GM06990 (cell line): ENCODE data around the gene NCOA5.

Experiments used
- DNase-seq: peaks from one replicate; pipeline ENCODE4 v3.0.0-alpha.2; 2011; ENCODE audit not compliant: insufficient read length; ENCODE audit errors: extremely low read depth
- H3K27me3 ChIP-seq: replicated peaks from 2 replicates; pipeline ENCODE4 v1.6.0; 2011; ENCODE audit warnings: low read length; ENCODE audit not compliant: control insufficient read depth, insufficient read depth
- H3K36me3 ChIP-seq: 2 replicates; pipeline ENCODE4 v1.5.1; 2011; ENCODE audit warnings: low read length; ENCODE audit not compliant: control insufficient read depth, insufficient read depth
- H3K4me3 ChIP-seq: replicated peaks from 2 replicates; pipeline ENCODE4 v1.5.1; 2011; ENCODE audit warnings: low read depth, mild to moderate bottlenecking, control low read depth, low read length
- CTCF ChIP-seq: IDR thresholded peaks from 2 replicates; pipeline ENCODE4 v1.5.1; 2011; ENCODE audit warnings: low read length, control low read depth, mild to moderate bottlenecking, inconsistent platforms; ENCODE audit not compliant: insufficient read depth, poor library complexity, severe bottlenecking

Gene NCOA5

DNA sequence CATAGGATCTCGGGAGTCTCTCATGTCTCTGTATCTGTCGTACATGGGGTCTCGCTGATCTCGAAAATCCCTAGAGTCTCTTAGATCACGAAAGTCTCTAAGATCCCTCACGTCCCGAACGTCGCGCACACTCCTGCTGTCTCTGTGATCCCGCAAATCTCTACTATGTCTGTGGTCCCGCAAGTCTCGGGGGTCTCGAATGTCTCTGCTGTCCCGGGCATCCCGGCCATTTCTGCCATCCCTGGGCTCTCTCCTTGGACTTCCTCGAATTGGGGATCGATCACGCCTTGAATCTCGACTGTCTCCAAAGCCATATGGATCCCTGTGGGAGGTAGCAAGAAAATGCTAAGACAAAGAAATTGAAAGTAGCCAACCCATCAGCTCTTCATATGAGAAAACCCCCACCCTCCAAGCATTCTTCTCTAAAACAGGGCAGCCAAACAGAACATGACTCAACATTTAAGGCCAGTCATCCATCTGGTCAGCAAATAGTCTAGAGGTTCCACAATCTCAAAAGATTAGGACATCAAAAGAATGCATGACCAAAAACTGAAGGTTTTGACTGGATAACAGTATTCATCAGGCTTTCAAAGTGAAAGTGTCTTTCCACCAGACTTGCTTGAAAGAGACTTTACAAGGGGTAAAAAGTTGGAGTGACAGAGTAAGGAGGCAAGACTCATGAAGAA, 19.4 kb downstream of the NCOA5 start:
- no peak overlapping the region for H3K4me3 ChIP-seq
- no peaks in the 10 kb centered on the region for H3K27me3 ChIP-seq
- no peak for TF ChIP-seq CTCF
- no peak for DNase-seq
- peaks cover 16% of the 10 kb centered on the region for H3K36me3 ChIP-seq

DNA sequence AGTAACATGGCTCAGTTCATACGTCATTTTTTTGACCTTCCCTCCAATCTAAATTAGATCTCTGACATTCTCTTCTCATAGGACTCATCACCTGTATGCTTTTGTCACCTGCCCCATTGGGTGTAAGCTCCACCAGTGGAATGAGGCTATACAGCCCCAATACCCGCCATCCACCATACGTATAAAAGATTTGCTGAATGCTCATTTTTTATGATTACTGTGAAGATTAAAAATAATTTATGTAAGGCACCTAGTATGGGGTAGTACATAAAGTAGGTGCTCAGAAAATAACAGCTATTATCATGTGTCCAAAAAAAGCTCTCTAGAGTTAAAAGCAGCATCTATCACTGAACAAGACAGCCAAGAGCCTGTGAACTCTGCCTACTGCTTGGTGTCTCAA, 24.1 kb downstream of the NCOA5 start:
- H3K27me3 ChIP-seq, result no peaks in the 10 kb centered on the region
- DNase-seq, result no peak
- H3K36me3 ChIP-seq, result peaks cover 41% of the 10 kb centered on the region
- no peak for TF ChIP-seq CTCF
- no peak overlapping the region for H3K4me3 ChIP-seq

GRCh38 chr20:46065006-46065405, 24.8 kb downstream of the NCOA5 start:
- H3K4me3 ChIP-seq, result no peak overlapping the region

GRCh38 chr20:46063652-46064054, 26.1 kb downstream of the NCOA5 start:
- Histone ChIP-seq H3K27me3 (no peaks in the 10 kb centered on the region), H3K36me3 (peaks cover 44% of the 10 kb centered on the region), H3K4me3 (no peak overlapping the region)
- DNase-seq, result no peak
- no peak for TF ChIP-seq CTCF

More at GRCh38 chr20:46065006-46065405, 24.8 kb downstream of the NCOA5 start:
- peaks cover 44% of the 10 kb centered on the region for H3K36me3 ChIP-seq
- DNase-seq, result no peak
- no peaks in the 10 kb centered on the region for H3K27me3 ChIP-seq
- TF ChIP-seq CTCF, result no peak

GRCh38 chr20:46063151-46063550, 26.6 kb downstream of the NCOA5 start:
- DNase-seq, result no peak
- Histone ChIP-seq H3K27me3 (no peaks in the 10 kb centered on the region), H3K36me3 (peaks cover 44% of the 10 kb centered on the region), H3K4me3 (no peak overlapping the region)
- no peak for TF ChIP-seq CTCF

GRCh38 chr20:46062621-46063020, 27.1 kb downstream of the NCOA5 start:
- Histone ChIP-seq H3K36me3 (peaks cover 44% of the 10 kb centered on the region), H3K27me3 (no peaks in the 10 kb centered on the region), H3K4me3 (no peak overlapping the region)
- no peak for DNase-seq
- no peak for TF ChIP-seq CTCF
